ENCODE measurements around the gene CRYZ.

DNA sequence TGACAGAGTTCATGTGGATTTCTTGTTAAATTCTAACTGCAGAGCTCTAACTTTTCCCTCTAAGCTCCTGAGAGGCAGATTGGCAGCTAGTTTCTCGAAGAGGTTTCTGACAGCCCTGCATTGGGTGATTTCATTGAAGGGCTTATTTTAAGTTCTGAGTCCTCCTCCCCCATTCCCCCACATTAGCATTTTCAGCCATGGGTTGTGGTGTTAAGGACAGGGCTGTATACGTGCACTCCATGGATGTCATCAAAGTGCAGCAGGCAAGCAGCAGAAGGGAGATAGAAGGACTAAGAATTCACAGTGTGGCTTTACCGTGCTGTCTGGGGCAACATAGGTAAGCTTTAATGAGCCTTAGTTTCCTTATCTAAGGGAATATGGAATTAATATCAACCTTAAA lies 19.0 kb downstream of the CRYZ start:
- TF ChIP-seq, protein P1, sequence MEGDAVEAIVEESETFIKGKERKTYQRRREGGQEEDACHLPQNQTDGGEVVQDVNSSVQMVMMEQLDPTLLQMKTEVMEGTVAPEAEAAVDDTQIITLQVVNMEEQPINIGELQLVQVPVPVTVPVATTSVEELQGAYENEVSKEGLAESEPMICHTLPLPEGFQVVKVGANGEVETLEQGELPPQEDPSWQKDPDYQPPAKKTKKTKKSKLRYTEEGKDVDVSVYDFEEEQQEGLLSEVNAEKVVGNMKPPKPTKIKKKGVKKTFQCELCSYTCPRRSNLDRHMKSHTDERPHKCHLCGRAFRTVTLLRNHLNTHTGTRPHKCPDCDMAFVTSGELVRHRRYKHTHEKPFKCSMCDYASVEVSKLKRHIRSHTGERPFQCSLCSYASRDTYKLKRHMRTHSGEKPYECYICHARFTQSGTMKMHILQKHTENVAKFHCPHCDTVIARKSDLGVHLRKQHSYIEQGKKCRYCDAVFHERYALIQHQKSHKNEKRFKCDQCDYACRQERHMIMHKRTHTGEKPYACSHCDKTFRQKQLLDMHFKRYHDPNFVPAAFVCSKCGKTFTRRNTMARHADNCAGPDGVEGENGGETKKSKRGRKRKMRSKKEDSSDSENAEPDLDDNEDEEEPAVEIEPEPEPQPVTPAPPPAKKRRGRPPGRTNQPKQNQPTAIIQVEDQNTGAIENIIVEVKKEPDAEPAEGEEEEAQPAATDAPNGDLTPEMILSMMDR (conservative IDR thresholded peaks at IDR 0.05 in 1 of 2, IDR thresholded peaks at IDR 0.05 in 1 of 2; ENCODE audit: extremely low read depth in 1 of 2, insufficient read depth in 1 of 2, low read depth in 1 of 2, low read length in 2 of 2) = no peak
- no peak for TF ChIP-seq EZH2 (IDR thresholded peaks at IDR 0.05; ENCODE audit: borderline replicate concordance, low read length)
